Keratinocyte (primary cell): ENCODE data around the gene USP16.

Source experiments
- CTCF ChIP-seq, 3 experiments: IDR thresholded peaks in 1 of 3; conservative IDR thresholded peaks in 1 of 3; optimal IDR thresholded peaks in 1 of 3; 2 replicates in 2 of 3; 3 replicates in 1 of 3; pipeline versions ENCODE3 to v1.5.1; 2011; ENCODE audit warnings: low read length in 3 of 3, mild to moderate bottlenecking in 3 of 3, moderate library complexity in 2 of 3, control low read depth in 1 of 3, inconsistent platforms in 1 of 3; ENCODE audit not compliant: insufficient read depth in 2 of 3; ENCODE audit errors: extremely low read depth in 1 of 3
- EZH2 ChIP-seq: IDR thresholded peaks from one replicate; pipeline ENCODE4 v1.6.1; 2012; ENCODE audit warnings: inconsistent platforms, mild to moderate bottlenecking, low read length, moderate library complexity

- TF ChIP-seq CTCF (optimal IDR thresholded peaks at IDR 0.05 in 1 of 3, IDR thresholded peaks at IDR 0.05 in 1 of 3, conservative IDR thresholded peaks at IDR 0.05 in 1 of 3; ENCODE audit: extremely low read depth in 1 of 3, insufficient read depth in 2 of 3, low read length in 3 of 3) (no peak), EZH2 (no peak)
These were observed 21.9 kb upstream of the USP16 start for GRCh38 chr21:29002442-29003144.
